HepG2 (cell line): ENCODE data around the gene TFPI. TPM values are rescaled to one million over a fixed set of nuclear protein-coding genes. Genes with fewer than 3 reads are reported as not detected.

Experiments used
- BCL6 ChIP-seq: IDR thresholded peaks from 2 replicates; pipeline ENCODE4 v1.6.1; 2016; ENCODE audit warnings: missing genetic modification reagents, missing compliant biosample characterization
- DPF2 ChIP-seq: sonication (generic); formaldehyde crosslinking; IDR thresholded peaks from 2 replicates; pipeline ENCODE4 v1.4.0; 2020; ENCODE audit warnings: mild to moderate bottlenecking, low read depth, missing genetic modification reagents, borderline replicate concordance
- DRAP1 ChIP-seq: IDR thresholded peaks from 2 replicates; pipeline ENCODE4 v1.6.1; 2016; ENCODE audit warnings: missing genetic modification reagents, missing compliant biosample characterization
- FOXA1 ChIP-seq, 2 experiments: fragments of 450-650 bp in 1 of 2; sonication (generic) in 1 of 2; formaldehyde crosslinking in 1 of 2; IDR thresholded peaks; 2 replicates each; pipeline versions ENCODE4 v1.4.0 to v1.6.1; 2016 to 2020; ENCODE audit warnings: missing genetic modification reagents in 1 of 2
- FOXJ3 ChIP-seq: sonication (generic); formaldehyde crosslinking; IDR thresholded peaks from 2 replicates; pipeline ENCODE4 v1.4.0; 2020; ENCODE audit warnings: missing genetic modification reagents, mild to moderate bottlenecking, borderline replicate concordance
- GABPA ChIP-seq, 2 experiments: IDR thresholded peaks; 2 replicates each; pipeline ENCODE4 v1.6.1; 2011 to 2016; ENCODE audit warnings: low read depth in 2 of 2, low read length in 1 of 2, missing biosample characterization in 1 of 2, missing genetic modification characterization in 1 of 2
- HOXA3 ChIP-seq: sonication (generic); formaldehyde crosslinking; IDR thresholded peaks from 2 replicates; pipeline ENCODE4 v1.5.0; 2020; ENCODE audit warnings: missing genetic modification reagents
- KAT8 ChIP-seq: IDR thresholded peaks from 2 replicates; pipeline ENCODE4 v1.6.1; 2016; ENCODE audit warnings: missing genetic modification reagents, missing compliant biosample characterization
- LBX2 ChIP-seq: sonication (generic); formaldehyde crosslinking; IDR thresholded peaks from 2 replicates; pipeline ENCODE4 v1.5.0; 2020; ENCODE audit warnings: missing genetic modification reagents, mild to moderate bottlenecking, borderline replicate concordance
- MBD4 ChIP-seq: IDR thresholded peaks from 2 replicates; pipeline ENCODE4 v1.6.1; 2012; ENCODE audit warnings: low read length, inconsistent platforms, borderline replicate concordance
- MED13 ChIP-seq: sonication (generic); formaldehyde crosslinking; IDR thresholded peaks from 2 replicates; pipeline ENCODE4 v1.5.0; 2020; ENCODE audit warnings: missing genetic modification reagents
- MYPOP ChIP-seq: sonication (generic); formaldehyde crosslinking; IDR thresholded peaks from 2 replicates; pipeline ENCODE4 v1.8.1; 2023; ENCODE audit warnings: mild to moderate bottlenecking, moderate library complexity, missing genetic modification reagents
- POGK ChIP-seq: sonication (generic); formaldehyde crosslinking; conservative IDR thresholded peaks from 2 replicates; pipeline ENCODE4 v1.8.0; 2022; ENCODE audit warnings: mild to moderate bottlenecking, moderate library complexity, missing genetic modification reagents
- POLR2A ChIP-seq, 2 experiments: IDR thresholded peaks; 2 replicates each; pipeline ENCODE4 v1.6.1; 2011; ENCODE audit warnings: low read depth in 2 of 2, low read length in 2 of 2, mild to moderate bottlenecking in 1 of 2, moderate library complexity in 1 of 2; ENCODE audit not compliant: insufficient read depth in 1 of 2
- POLR2G ChIP-seq: fragments of 200-400 bp; formaldehyde crosslinking; IDR thresholded peaks from 2 replicates; pipeline ENCODE4 v1.6.1; 2018; ENCODE audit warnings: mild to moderate bottlenecking, low read depth, low read length, moderate library complexity
- RAD21 ChIP-seq: fragments of 450-650 bp; formaldehyde crosslinking; IDR thresholded peaks from 2 replicates; pipeline ENCODE4 v1.5.0; 2020; ENCODE audit warnings: mild to moderate bottlenecking
- SALL1 ChIP-seq: sonication (generic); formaldehyde crosslinking; IDR thresholded peaks from 2 replicates; pipeline ENCODE4 v1.8.0; 2022; ENCODE audit warnings: mild to moderate bottlenecking, missing genetic modification reagents
- SOX13 ChIP-seq, 3 experiments: fragments of 450-650 bp in 1 of 3; sonication (generic) in 1 of 3; formaldehyde crosslinking in 1 of 3; IDR thresholded peaks in 2 of 3; conservative IDR thresholded peaks in 1 of 3; 2 replicates each; pipeline versions ENCODE4 v1.5.0 to v1.6.1; 2016 to 2020; ENCODE audit warnings: antibody characterized with exemption in 1 of 3, mild to moderate bottlenecking in 1 of 3, missing compliant biosample characterization in 1 of 3, missing genetic modification reagents in 1 of 3, moderate library complexity in 1 of 3
- TAF15 ChIP-seq: fragments of 200-400 bp; formaldehyde crosslinking; IDR thresholded peaks from one replicate; pipeline ENCODE4 v1.6.1; 2018; ENCODE audit warnings: mild to moderate bottlenecking, low read depth, low read length; ENCODE audit not compliant: poor library complexity, severe bottlenecking
- TBL1XR1 ChIP-seq: fragments of 150-350 bp; IDR thresholded peaks from 2 replicates; pipeline ENCODE4 v1.6.1; 2014; ENCODE audit warnings: borderline replicate concordance, low read length; ENCODE audit not compliant: partially characterized antibody
- TBP ChIP-seq: sonication (generic); formaldehyde crosslinking; IDR thresholded peaks from 2 replicates; pipeline ENCODE4 v1.5.0; 2020; ENCODE audit warnings: missing genetic modification reagents
- TSC22D2 ChIP-seq: sonication (generic); formaldehyde crosslinking; IDR thresholded peaks from 2 replicates; pipeline ENCODE4 v1.5.1; 2020; ENCODE audit warnings: missing genetic modification reagents, mild to moderate bottlenecking, borderline replicate concordance
- ZNF563 ChIP-seq: sonication (generic); formaldehyde crosslinking; IDR thresholded peaks from 2 replicates; pipeline ENCODE4 v1.8.0; 2022; ENCODE audit warnings: mild to moderate bottlenecking, moderate library complexity, missing genetic modification reagents
- ZNF629 ChIP-seq: sonication (generic); formaldehyde crosslinking; conservative IDR thresholded peaks from 2 replicates; pipeline ENCODE4 v1.5.0; 2020; ENCODE audit warnings: missing genetic modification reagents
- ZNF674 ChIP-seq: sonication (generic); formaldehyde crosslinking; IDR thresholded peaks from 2 replicates; pipeline ENCODE4 v1.5.0; 2020; ENCODE audit warnings: low read depth, mild to moderate bottlenecking, missing genetic modification reagents
- ZNF792 ChIP-seq: IDR thresholded peaks from 2 replicates; pipeline ENCODE4 v1.6.1; 2016
- ZSCAN29 ChIP-seq: sonication (generic); formaldehyde crosslinking; conservative IDR thresholded peaks from 2 replicates; pipeline ENCODE4 v1.4.0; 2020; ENCODE audit warnings: mild to moderate bottlenecking, missing genetic modification reagents
- polyA plus RNA-seq, 8 experiments: library from polyadenylated mRNA; depleted of rRNA in 3 of 8; stranded (reverse) in 7 of 8; unstranded in 1 of 8; fragments of >200 nt; fragmentation: Illumina TruSeq in 4 of 8; extraction: Trizol in 4 of 8; gene quantifications; 2 replicates each; pipeline versions ENCODE4 v1.2.1 to v1.2.3, GENCODE V29; 2011 to 2016; ENCODE audit warnings: low read depth in 4 of 8, missing spikeins in 1 of 8, mixed read lengths in 1 of 8; ENCODE audit not compliant: insufficient read depth in 1 of 8
- total RNA-seq, 5 experiments: library from RNA; depleted of rRNA; stranded (reverse); fragments of >200 nt; fragmentation: Illumina TruSeq; extraction: Trizol; gene quantifications; 2 replicates each; pipeline ENCODE4 v1.2.3, GENCODE V29; 2016; ENCODE audit warnings: low read depth in 1 of 5

The TFPI gene
- total and polyA plus RNA-seq, 2 of the 13 experiments (the other 11 are each of a cell fraction or from before 2014, with no cell fraction given) = 301 to 436 TPM

- TF ChIP-seq POGK (CRISPR knock-in tag) = peak; percentile 33; the same call in 1 of the 2 replicates
- TF ChIP-seq MYPOP (CRISPR knock-in tag) = peak; percentile 82; the same call in 1 of the 2 replicates
- peak; percentile 60; the same call in 1 of the 2 replicates for TF ChIP-seq DPF2 (CRISPR knock-in tag)
- TF ChIP-seq TSC22D2 (CRISPR knock-in tag) = no peak
- peak; percentile 82 for TF ChIP-seq MBD4
- no peak for TF ChIP-seq TBL1XR1
- no peak for TF ChIP-seq LBX2 (CRISPR knock-in tag)
- no peak for TF ChIP-seq ZNF674 (CRISPR knock-in tag)
- TF ChIP-seq TAF15 = no peak
- TF ChIP-seq KAT8 (CRISPR knock-in tag) = peak; percentile 76; the same call in 1 of the 2 replicates
- no peak for TF ChIP-seq ZNF629
- TF ChIP-seq BCL6 = peak; percentile 93
- TF ChIP-seq DRAP1 = peak; percentile 86
- TF ChIP-seq SOX13 (IDR thresholded peaks at IDR 0.05) = peak; percentile 52; the same call in 1 of the 2 replicates
- peak in 1 of 2 experiments; percentile 95; a peak in 2 of 4 replicates for TF ChIP-seq SOX13 (CRISPR knock-in tag; conservative IDR thresholded peaks at IDR 0.05 in 1 of 2, IDR thresholded peaks at IDR 0.05 in 1 of 2)
- TF ChIP-seq ZNF792 (CRISPR knock-in tag) = 0 out of 2 replicates have a peak, but pooled peaks have one; percentile 55
- peak; percentile 97 for TF ChIP-seq FOXJ3 (CRISPR knock-in tag)
- TF ChIP-seq GABPA (IDR thresholded peaks at IDR 0.05; ENCODE audit: low read depth, low read length) = no peak
- TF ChIP-seq GABPA (CRISPR knock-in tag; IDR thresholded peaks at IDR 0.05; ENCODE audit: low read depth) = peak; percentile 30; the same call in 1 of the 2 replicates
- TF ChIP-seq POLR2A (IDR thresholded peaks at IDR 0.05; ENCODE audit: insufficient read depth in 1 of 2, low read depth in 2 of 2, low read length in 2 of 2) = 0 out of 4 replicates have a peak, but pooled peaks of 1 of the 2 experiments have one; percentile 53
- TF ChIP-seq HOXA3 (CRISPR knock-in tag) = peak; percentile 45; the same call in 1 of the 2 replicates
- no peak for TF ChIP-seq ZSCAN29 (CRISPR knock-in tag)
- peak; percentile 29; the same call in 1 of the 2 replicates for TF ChIP-seq RAD21 (CRISPR knock-in tag)
- peak; percentile 67 for TF ChIP-seq POLR2G
- TF ChIP-seq FOXA1 (IDR thresholded peaks at IDR 0.05) = no peak
- TF ChIP-seq FOXA1 (CRISPR knock-in tag; IDR thresholded peaks at IDR 0.05) = peak; percentile 55
- TF ChIP-seq SALL1 = peak; percentile 62; the same call in 1 of the 2 replicates
- 0 out of 2 replicates have a peak, but pooled peaks have one; percentile 59 for TF ChIP-seq MED13
- no peak for TF ChIP-seq ZNF563 (CRISPR knock-in tag)
- no peak for TF ChIP-seq TBP
Measured at GRCh38 chr2:187549951-187550555, 4.2 kb downstream of the TFPI start (continued).
